ENCODE results near the gene GSTT4.
"Not testable (repeated sequence)": the region's sequence is repeated elsewhere in the genome, so short reads cannot be mapped to it uniquely, and the experiment has no call there.

Gene GSTT4

GRCh38 chr22:23961084-23961771 lies 44.0 kb downstream of the GSTT4 start, which contains the start of gene GSTT2B:
Gene GSTT2B, minus strand, starts transcription at chr22:23961195. Its CDS starts 64 bp downstream, at chr22:23961131.
- H3K27ac Mint-ChIP-seq; DNase-seq; H3K9me3 Mint-ChIP-seq; H3K4me3 Mint-ChIP-seq; H3K27me3 Mint-ChIP-seq; H3K4me1 Mint-ChIP-seq (ENCODE audit: low read depth); H3K36me3 Mint-ChIP-seq (ENCODE audit: low read depth): not testable (repeated sequence)

GRCh38 chr22:23956301-23956900 lies 48.9 kb downstream of the GSTT4 start:
- H3K27ac Mint-ChIP-seq; H3K36me3 Mint-ChIP-seq (ENCODE audit: low read depth); H3K4me3 Mint-ChIP-seq; H3K4me1 Mint-ChIP-seq (ENCODE audit: low read depth); H3K9me3 Mint-ChIP-seq; H3K27me3 Mint-ChIP-seq: not testable (repeated sequence)
- peak; percentile 76 for DNase-seq

DNA sequence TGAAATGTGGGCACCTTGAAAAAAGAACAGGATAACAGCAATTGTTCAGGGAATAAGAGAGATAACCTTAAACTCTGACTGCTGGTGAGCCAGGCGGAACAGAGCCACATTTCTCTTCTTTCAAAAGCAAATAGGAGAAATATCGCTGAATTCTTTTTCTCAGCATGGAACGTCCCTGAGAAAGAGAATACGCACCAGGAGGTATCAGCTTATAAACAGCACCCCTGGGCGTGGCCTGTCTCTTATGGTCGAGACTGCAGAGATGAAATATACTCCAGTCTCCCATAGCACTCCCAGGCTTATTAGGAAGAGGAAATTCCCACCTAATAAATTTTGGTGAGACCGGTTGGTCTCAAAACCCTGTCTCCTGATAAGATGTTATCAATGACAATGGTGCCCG lies 49.4 kb downstream of the GSTT4 start:
- not testable (repeated sequence) for DNase-seq; H3K27me3 Mint-ChIP-seq; H3K4me1 Mint-ChIP-seq (ENCODE audit: low read depth); H3K27ac Mint-ChIP-seq; H3K9me3 Mint-ChIP-seq; H3K36me3 Mint-ChIP-seq (ENCODE audit: low read depth); H3K4me3 Mint-ChIP-seq

DNA sequence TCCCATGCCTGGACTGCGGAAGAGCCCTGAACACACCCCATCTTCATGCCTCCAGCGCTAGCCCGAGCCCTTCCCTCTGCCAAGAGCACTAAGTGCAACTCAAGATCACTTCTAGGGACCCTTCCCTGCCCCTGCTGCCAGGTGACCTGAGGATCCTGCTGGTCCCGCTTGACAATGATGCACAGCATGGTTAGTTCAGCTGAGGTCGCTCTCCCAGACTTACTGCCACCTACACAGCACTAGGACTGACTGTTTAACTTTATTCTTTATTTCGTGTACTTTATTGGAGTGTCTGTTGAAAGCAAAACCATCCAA lies 50.3 kb downstream of the GSTT4 start:
- not testable (repeated sequence) for H3K27ac Mint-ChIP-seq; H3K9me3 Mint-ChIP-seq; H3K4me1 Mint-ChIP-seq (ENCODE audit: low read depth); DNase-seq; H3K36me3 Mint-ChIP-seq (ENCODE audit: low read depth); H3K4me3 Mint-ChIP-seq; H3K27me3 Mint-ChIP-seq

- not testable (repeated sequence) for H3K27me3 Mint-ChIP-seq, H3K27ac Mint-ChIP-seq
Observed at GRCh38 chr22:23954193-23954990, 50.9 kb downstream of the GSTT4 start.

DNA sequence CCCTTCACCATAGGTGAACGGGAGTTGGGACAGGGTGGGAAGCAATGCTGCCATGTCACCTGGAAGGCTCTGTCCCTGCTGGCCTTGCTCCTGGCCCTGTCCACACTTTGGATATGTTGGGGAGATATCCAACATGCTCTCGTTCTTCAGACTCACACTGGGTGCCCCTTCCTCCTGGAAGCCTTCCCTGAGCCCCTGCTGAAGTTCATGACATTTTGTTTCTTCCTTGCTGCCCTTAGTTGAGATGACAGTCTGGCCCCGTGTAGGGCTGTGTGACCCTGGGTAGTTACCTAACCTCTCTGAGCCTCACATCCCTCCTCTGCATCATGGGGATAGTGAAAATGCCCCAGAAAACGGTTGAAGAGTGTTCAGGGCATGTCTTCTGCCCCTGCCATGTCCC lies 51.8 kb downstream of the GSTT4 start:
- not testable (repeated sequence) for H3K27me3 Mint-ChIP-seq; DNase-seq; H3K4me3 Mint-ChIP-seq; H3K36me3 Mint-ChIP-seq (ENCODE audit: low read depth); H3K9me3 Mint-ChIP-seq; H3K4me1 Mint-ChIP-seq (ENCODE audit: low read depth); H3K27ac Mint-ChIP-seq

More at GRCh38 chr22:23954193-23954990, 50.9 kb downstream of the GSTT4 start:
- not testable (repeated sequence) for DNase-seq; H3K36me3 Mint-ChIP-seq (ENCODE audit: low read depth); H3K4me1 Mint-ChIP-seq (ENCODE audit: low read depth); H3K4me3 Mint-ChIP-seq; H3K9me3 Mint-ChIP-seq

- not testable (repeated sequence) for H3K9me3 Mint-ChIP-seq; H3K4me3 Mint-ChIP-seq; H3K36me3 Mint-ChIP-seq (ENCODE audit: low read depth); H3K27ac Mint-ChIP-seq; DNase-seq; H3K4me1 Mint-ChIP-seq (ENCODE audit: low read depth); H3K27me3 Mint-ChIP-seq
Observed at GRCh38 chr22:23952794-23953405, 52.4 kb downstream of the GSTT4 start.

- H3K27ac Mint-ChIP-seq; H3K27me3 Mint-ChIP-seq; DNase-seq; H3K36me3 Mint-ChIP-seq (ENCODE audit: low read depth); H3K9me3 Mint-ChIP-seq; H3K4me1 Mint-ChIP-seq (ENCODE audit: low read depth); H3K4me3 Mint-ChIP-seq: not testable (repeated sequence)
Observed at GRCh38 chr22:23951383-23951782, 53.9 kb downstream of the GSTT4 start.

DNA sequence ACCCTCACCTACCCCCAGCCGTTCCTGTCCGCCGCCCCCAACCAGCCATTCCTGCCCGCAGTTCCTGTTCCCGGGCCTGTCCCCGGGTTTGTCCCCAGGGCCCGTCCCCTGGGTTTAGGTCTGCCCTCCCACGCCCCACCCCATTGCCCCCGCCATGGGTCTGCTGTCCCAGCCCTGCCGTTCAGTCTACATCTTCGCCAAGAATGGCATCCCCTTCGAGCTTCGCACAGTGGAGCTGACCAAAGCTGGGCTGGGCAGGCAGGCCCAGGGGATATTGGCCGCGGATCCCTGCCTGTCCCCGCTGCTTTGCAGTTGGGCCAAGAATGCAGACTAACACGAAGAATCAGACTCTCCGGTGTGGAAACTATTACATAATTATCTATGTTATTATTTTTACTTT lies 55.5 kb downstream of the GSTT4 start:
- not testable (repeated sequence) for H3K27ac Mint-ChIP-seq; H3K27me3 Mint-ChIP-seq; H3K9me3 Mint-ChIP-seq; DNase-seq; H3K4me3 Mint-ChIP-seq; H3K36me3 Mint-ChIP-seq (ENCODE audit: low read depth); H3K4me1 Mint-ChIP-seq (ENCODE audit: low read depth)
